GM21576 (cell line): ENCODE measurements around the gene SLC31A2.
"Not testable (repeated sequence)": the region's sequence is repeated elsewhere in the genome, so short reads cannot be mapped to it uniquely, and the experiment has no call there.

Experiments used
- ATAC-seq: cut with Tn5 transposase; IDR thresholded peaks from one replicate; pipeline ENCODE4 v1.9.1; 2021; ENCODE audit warnings: mild to moderate bottlenecking, moderate library complexity; ENCODE audit not compliant: unreplicated experiment

Gene SLC31A2

GRCh38 chr9:113149561-113149960, 1.2 kb upstream of the SLC31A2 start:
- ATAC-seq = not testable (repeated sequence)

- no peak for ATAC-seq
Measured at GRCh38 chr9:113151696-113152630, 1.2 kb downstream of the SLC31A2 start.

GRCh38 chr9:113152699-113153098, 1.9 kb downstream of the SLC31A2 start:
- no peak for ATAC-seq

- ATAC-seq = no peak
Measured at GRCh38 chr9:113153599-113153998, 2.8 kb downstream of the SLC31A2 start.

GRCh38 chr9:113154471-113154870, 3.7 kb downstream of the SLC31A2 start:
- no peak for ATAC-seq

GRCh38 chr9:113154946-113155345, 4.1 kb downstream of the SLC31A2 start:
- ATAC-seq = no peak

GRCh38 chr9:113155911-113156588, 5.2 kb downstream of the SLC31A2 start:
- ATAC-seq = no peak

- ATAC-seq = no peak
Measured at GRCh38 chr9:113156880-113157279, 6.1 kb downstream of the SLC31A2 start.

- ATAC-seq = no peak
Measured at GRCh38 chr9:113158446-113158845, 7.6 kb downstream of the SLC31A2 start.

GRCh38 chr9:113160571-113160970, 9.8 kb downstream of the SLC31A2 start:
- ATAC-seq = no peak

GRCh38 chr9:113163001-113163400, 12.2 kb downstream of the SLC31A2 start:
- no peak for ATAC-seq

GRCh38 chr9:113164536-113165300, 13.9 kb downstream of the SLC31A2 start:
- no peak for ATAC-seq

- ATAC-seq = no peak
Measured at GRCh38 chr9:113166039-113166438, 15.2 kb downstream of the SLC31A2 start.

- no peak for ATAC-seq
Measured at GRCh38 chr9:113168809-113169208, 18.0 kb downstream of the SLC31A2 start.

- no peak for ATAC-seq
Measured at GRCh38 chr9:113173341-113173740, 22.5 kb downstream of the SLC31A2 start.

GRCh38 chr9:113176803-113177202, 26.0 kb downstream of the SLC31A2 start:
- no peak for ATAC-seq

GRCh38 chr9:113177251-113177650, 26.4 kb downstream of the SLC31A2 start:
- ATAC-seq = no peak

GRCh38 chr9:113178087-113178486, 27.3 kb downstream of the SLC31A2 start:
- no peak for ATAC-seq

GRCh38 chr9:113179839-113180238, 29.0 kb downstream of the SLC31A2 start:
- ATAC-seq = no peak

GRCh38 chr9:113181165-113181564, 30.4 kb downstream of the SLC31A2 start:
- ATAC-seq = no peak

- no peak for ATAC-seq
Measured at GRCh38 chr9:113183956-113184488, 33.2 kb downstream of the SLC31A2 start.
